B cell (primary cell): ENCODE results near the gene RNF148. TPM values are rescaled to one million over a fixed set of nuclear protein-coding genes. Genes with fewer than 3 reads are reported as not detected.

Experiments used
- ATAC-seq: fragments of 200-7000 bp; cut with Tn5 transposase; one replicate; pipeline ENCODE4 v1.10.0; 2021; ENCODE audit warnings: low read depth, mild to moderate bottlenecking, moderate number of reproducible peaks, moderate library complexity
- CTCF ChIA-PET: fragments of 350-600 bp; sonication (Branson Sonifier 250); formaldehyde crosslinking; loops from one replicate; lab custom pipeline; 2021; ENCODE audit warnings: antibody characterized with exemption, inconsistent platforms; lab: Charles Lee
- POLR2A ChIA-PET: fragments of 350-600 bp; sonication (Branson Sonifier 250); formaldehyde crosslinking; loops from one replicate; lab custom pipeline; 2021; ENCODE audit warnings: antibody characterized with exemption; lab: Charles Lee
- DNase-seq: peaks from one replicate; pipeline ENCODE4 v3.0.0; 2013
- H2AFZ ChIP-seq: 2 replicates; pipeline ENCODE4 v1.6.1; 2012; ENCODE audit warnings: mild to moderate bottlenecking, low read depth, low read length; ENCODE audit not compliant: insufficient read depth, poor library complexity, severe bottlenecking
- H3K27ac ChIP-seq, 2 donors: 1 replicate in 1 of 2; 2 replicates in 1 of 2; pipeline ENCODE4 v1.5.1; 2012 to 2013; ENCODE audit warnings: low read length in 2 of 2, mild to moderate bottlenecking in 2 of 2, moderate library complexity in 1 of 2
- H3K27me3 ChIP-seq, 4 experiments: fragments of 200-600 bp in 1 of 4; sonication (generic) in 1 of 4; replicated peaks in 1 of 4; 1 replicate in 2 of 4; 2 replicates in 2 of 4; pipeline versions ENCODE4 v1.6.1 to v1.7.0; 2013 to 2016; ENCODE audit warnings: low read length in 3 of 4, mild to moderate bottlenecking in 2 of 4, mixed read lengths in 1 of 4, moderate library complexity in 1 of 4; ENCODE audit not compliant: insufficient read depth in 4 of 4, control insufficient read depth in 3 of 4; ENCODE audit errors: control extremely low read depth in 1 of 4
- H3K36me3 ChIP-seq, 2 experiments: replicated peaks in 1 of 2; 1 replicate in 1 of 2; 2 replicates in 1 of 2; pipeline versions ENCODE4 v1.6.1 to v1.7.1; 2013; ENCODE audit warnings: low read length in 1 of 2; ENCODE audit not compliant: insufficient read depth in 2 of 2, control insufficient read depth in 1 of 2; ENCODE audit errors: control extremely low read depth in 1 of 2, extremely low read depth in 1 of 2
- H3K4me1 ChIP-seq, 2 donors: fragments of 200-600 bp in 1 of 2; sonication (generic) in 1 of 2; 1 replicate in 1 of 2; 2 replicates in 1 of 2; pipeline versions ENCODE4 v1.5.1 to v1.6.1; 2013 to 2017; ENCODE audit warnings: low read length in 2 of 2; ENCODE audit not compliant: control insufficient read depth in 2 of 2, insufficient read depth in 2 of 2
- H3K4me2 ChIP-seq: replicated peaks from 2 replicates; pipeline ENCODE3; 2012; ENCODE audit warnings: mild to moderate bottlenecking, low read depth, low read length; ENCODE audit not compliant: poor library complexity, severe bottlenecking
- H3K4me3 ChIP-seq, 5 experiments: fragments of 200-600 bp in 1 of 5; sonication (generic) in 1 of 5; 1 replicate in 3 of 5; 2 replicates in 2 of 5; pipeline versions ENCODE4 v1.5.1 to v1.7.0; 2011 to 2016; ENCODE audit warnings: low read length in 4 of 5, mild to moderate bottlenecking in 4 of 5, low read depth in 2 of 5, control low read depth in 1 of 5, moderate library complexity in 1 of 5; ENCODE audit not compliant: insufficient read depth in 1 of 5; ENCODE audit errors: control extremely low read depth in 1 of 5, extremely low read depth in 1 of 5
- H3K79me2 ChIP-seq: fragments of 200-600 bp; sonication (generic); one replicate; pipeline ENCODE4 v1.6.0; 2016; ENCODE audit warnings: low read length; ENCODE audit not compliant: control insufficient read depth, insufficient read depth
- H3K9ac ChIP-seq: fragments of 200-600 bp; sonication (generic); 2 replicates; pipeline ENCODE4 v1.6.1; 2017; ENCODE audit warnings: mild to moderate bottlenecking, low read length, moderate library complexity
- H3K9me3 ChIP-seq, 3 donors: one replicate each; pipeline versions ENCODE4 v1.6.1 to v1.7.1; 2013; ENCODE audit warnings: low read length in 2 of 3; ENCODE audit not compliant: control insufficient read depth in 2 of 3, insufficient read depth in 1 of 3; ENCODE audit errors: control extremely low read depth in 1 of 3
- H4K20me1 ChIP-seq: 2 replicates; pipeline ENCODE4 v1.6.0; 2012; ENCODE audit warnings: mild to moderate bottlenecking, low read length; ENCODE audit not compliant: insufficient read depth, control insufficient read depth, poor library complexity, severe bottlenecking
- H3K27ac Mint-ChIP-seq: one replicate; pipeline ENCODE4 v1.8.0; 2021; ENCODE audit warnings: mixed read lengths
- H3K27me3 Mint-ChIP-seq: one replicate; pipeline ENCODE4 v1.8.0; 2021; ENCODE audit warnings: mixed read lengths
- H3K4me1 Mint-ChIP-seq: one replicate; pipeline ENCODE4 v1.8.0; 2021; ENCODE audit warnings: mixed read lengths
- H3K4me3 Mint-ChIP-seq: one replicate; pipeline ENCODE4 v1.8.0; 2021; ENCODE audit warnings: mixed read lengths
- H3K9me3 Mint-ChIP-seq: one replicate; pipeline ENCODE4 v1.8.0; 2022; ENCODE audit warnings: mixed read lengths; ENCODE audit not compliant: insufficient read depth
- CTCF ChIP-seq: fragments of 200-600 bp; IDR thresholded peaks from one replicate; pipeline ENCODE4 v1.8.0; 2022; ENCODE audit warnings: antibody characterized with exemption, mild to moderate bottlenecking
- EZH2 ChIP-seq: IDR thresholded peaks from 2 replicates; pipeline ENCODE4 v1.6.1; 2012; ENCODE audit warnings: borderline replicate concordance, low read depth, mild to moderate bottlenecking, moderate library complexity, low read length; ENCODE audit not compliant: insufficient read depth, poor library complexity, severe bottlenecking
- WGBS: methylation state at CpG from one replicate; pipeline ENCODE4 v1.1.5; 2013; ENCODE audit warnings: missing lambda C conversion rate; ENCODE audit not compliant: insufficient coverage; 5-methylcytosine and 5-hydroxymethylcytosine counted together
- intact Hi-C: fragments of 100-400 bp; cut with micrococcal nuclease; formaldehyde crosslinking; loops from one replicate; pipeline ENCODE4 v1.10.0; 2022
- polyA plus RNA-seq: library from polyadenylated mRNA; depleted of rRNA; stranded (reverse); fragments of >200 nt; gene quantifications from 2 replicates; pipeline ENCODE4 v1.2.3, GENCODE V29; 2012
- total RNA-seq, 2 donors: library from RNA; stranded (reverse); fragments of 120-200 nt in 1 of 2; gene quantifications; 1 replicate in 1 of 2; 2 replicates in 1 of 2; pipeline versions ENCODE4 v1.2.3 to v1.2.4, GENCODE V29; 2013 to 2022

RNF148 gene
- total and polyA plus RNA-seq, 2 donors (not counting 1 experiment from before 2014, with no cell fraction given) = not detected

- no peak overlapping the region for H3K4me3 Mint-ChIP-seq
- H3K79me2 ChIP-seq = no peaks in the 10 kb centered on the region
- H3K4me1 ChIP-seq = no peaks in the 10 kb centered on the region
- ChIA-PET CTCF (no interaction called here), POLR2A (no interaction called here)
- H3K27me3 ChIP-seq = no peaks in the 10 kb centered on the region
- no peaks in the 10 kb centered on the region for H4K20me1 ChIP-seq
- H3K4me3 ChIP-seq = no peak overlapping the region
- H3K9me3 Mint-ChIP-seq = peaks cover 6% of the 10 kb centered on the region
- no peak overlapping the region for H3K27ac Mint-ChIP-seq
- intact Hi-C loops = no loop called here
- peaks cover 0 to 6% (median 0%) of the 10 kb centered on the region in 3 donors for H3K9me3 ChIP-seq
- no peak for ATAC-seq
- H2AFZ ChIP-seq = no peak overlapping the region
- H3K27ac ChIP-seq = no peak overlapping the region
- 33% methylated on average over 1 of the region's 1 CpG for WGBS
- H3K36me3 ChIP-seq = no peaks in the 10 kb centered on the region
- DNase-seq = no peak
- no peak overlapping the region for H3K4me2 ChIP-seq
- H3K4me1 Mint-ChIP-seq = no peaks in the 10 kb centered on the region
- H3K27me3 Mint-ChIP-seq = no peaks in the 10 kb centered on the region
- H3K9ac ChIP-seq = no peak overlapping the region
- TF ChIP-seq EZH2 = no peak
- no peak for TF ChIP-seq CTCF
Measured at GRCh38 chr7:122677149-122677548, 25.6 kb downstream of the RNF148 start.

DNA sequence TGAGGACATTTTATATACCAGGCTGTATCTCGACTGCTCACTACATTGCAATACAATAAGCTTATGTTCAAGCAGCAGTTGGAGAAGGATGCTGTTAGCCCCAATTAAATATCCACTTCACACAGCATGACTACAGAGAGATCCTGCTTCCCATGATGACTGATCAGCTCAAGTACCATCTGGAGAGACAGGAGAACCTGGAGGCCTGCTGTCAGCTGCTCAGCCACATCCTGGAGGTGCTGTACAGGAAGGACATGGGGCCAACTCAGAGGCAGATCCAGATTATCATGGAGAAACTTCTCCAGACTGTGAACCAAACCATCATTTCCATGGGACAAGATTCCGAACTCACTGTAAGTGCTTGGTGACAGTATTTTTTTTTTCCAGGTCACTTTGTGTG is 26.3 kb downstream of the RNF148 start:
- Mint-ChIP-seq H3K4me3 (no peak overlapping the region), H3K27ac (no peak overlapping the region), H3K9me3 (peaks cover 6% of the 10 kb centered on the region), H3K4me1 (no peaks in the 10 kb centered on the region), H3K27me3 (no peaks in the 10 kb centered on the region)
- intact Hi-C loops = no loop called here
- Histone ChIP-seq H3K4me3 (no peak overlapping the region), H3K36me3 (no peaks in the 10 kb centered on the region), H3K9me3 (peaks cover 0 to 6% (median 0%) of the 10 kb centered on the region in 3 donors), H4K20me1 (no peaks in the 10 kb centered on the region), H3K9ac (no peak overlapping the region), H3K79me2 (no peaks in the 10 kb centered on the region), H2AFZ (no peak overlapping the region), H3K4me2 (no peak overlapping the region), H3K27me3 (no peaks in the 10 kb centered on the region), H3K27ac (no peak overlapping the region), H3K4me1 (no peaks in the 10 kb centered on the region)
- CTCF ChIA-PET = no interaction called here
- DNase-seq (no peak), ATAC-seq (no peak)
- no peak for TF ChIP-seq CTCF
- TF ChIP-seq EZH2 = no peak
- no CpG with 5 or more reads among the region's 2 CpGs for WGBS
- POLR2A ChIA-PET = no interaction called here
